PC-9 (cell line): Measurements from ENCODE around the gene FAF1.

ENCODE experiments used
- CTCF ChIP-seq: fragments of 200-600 bp; sonication (generic); conservative IDR thresholded peaks from 2 replicates; pipeline ENCODE4 v1.6.1; 2017; ENCODE audit warnings: mixed run types, antibody characterized with exemption, mild to moderate bottlenecking, moderate library complexity
- EZH2 ChIP-seq: fragments of 200-600 bp; sonication (generic); IDR thresholded peaks from 2 replicates; pipeline ENCODE4 v1.8.0; 2017; ENCODE audit warnings: antibody characterized with exemption, low read depth

GRCh38 chr1:50502147-50502546 lies 457.9 kb downstream of the FAF1 start:
- no peak for TF ChIP-seq CTCF
- TF ChIP-seq EZH2, result no peak
